GM12874 (cell line): ENCODE results near the gene PCDHGC5.
A peak's percentile ranks its signal among the peaks of the same experiment; 100 is the strongest.

Experiments used
- TF ChIP-seq, protein P1 (sequence below): IDR thresholded peaks from 2 replicates; pipeline ENCODE4 v1.5.1; 2011; ENCODE audit warnings: low read depth, mild to moderate bottlenecking, control low read depth, low read length, moderate library complexity; ENCODE audit not compliant: insufficient read depth

PCDHGC5 gene

DNA sequence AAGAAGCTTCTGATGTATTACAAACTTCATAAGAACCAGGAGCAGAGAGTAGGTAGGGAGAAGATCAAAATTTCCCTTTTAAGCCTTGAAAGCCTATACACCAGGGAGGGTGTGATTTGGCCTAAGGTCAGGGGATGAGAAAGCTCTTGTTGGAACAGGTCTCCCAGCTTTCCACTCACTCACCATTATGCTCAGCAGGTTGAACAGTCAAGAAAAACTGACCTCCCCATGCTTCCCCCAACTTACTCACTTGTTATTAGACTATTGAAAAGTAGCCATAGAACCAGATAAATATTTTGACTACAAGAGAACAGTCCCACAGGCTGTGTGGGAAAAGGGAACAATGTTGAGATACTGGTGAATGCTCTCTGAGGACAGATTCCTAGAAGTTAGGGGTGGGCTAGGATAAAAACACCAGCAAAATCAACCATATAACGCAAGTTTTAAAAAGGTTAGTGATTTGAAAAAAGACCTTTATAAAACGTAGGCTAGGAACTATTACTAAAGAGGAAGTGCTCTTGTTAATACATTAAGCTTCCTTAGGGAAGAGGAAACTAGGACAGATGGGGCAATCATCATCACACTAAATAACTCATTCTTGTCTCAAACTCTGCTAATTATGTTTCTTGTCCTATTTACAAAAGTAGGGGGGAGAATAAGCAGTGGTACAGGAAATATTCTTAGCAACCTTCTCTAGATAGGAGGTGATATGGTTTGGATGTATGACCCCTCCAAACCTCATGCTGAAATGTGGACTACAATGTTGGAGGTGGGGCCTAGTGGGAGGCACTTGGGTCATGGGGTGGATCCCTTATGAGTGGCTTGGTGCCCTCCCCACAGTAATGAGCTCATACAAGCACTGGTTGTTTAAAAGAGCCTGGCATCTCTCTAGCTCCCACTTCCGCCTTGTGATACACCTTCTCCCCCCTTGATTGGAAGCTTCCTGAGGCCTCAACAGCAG, 31.0 kb downstream of the PCDHGC5 start:
- TF ChIP-seq, protein P1, sequence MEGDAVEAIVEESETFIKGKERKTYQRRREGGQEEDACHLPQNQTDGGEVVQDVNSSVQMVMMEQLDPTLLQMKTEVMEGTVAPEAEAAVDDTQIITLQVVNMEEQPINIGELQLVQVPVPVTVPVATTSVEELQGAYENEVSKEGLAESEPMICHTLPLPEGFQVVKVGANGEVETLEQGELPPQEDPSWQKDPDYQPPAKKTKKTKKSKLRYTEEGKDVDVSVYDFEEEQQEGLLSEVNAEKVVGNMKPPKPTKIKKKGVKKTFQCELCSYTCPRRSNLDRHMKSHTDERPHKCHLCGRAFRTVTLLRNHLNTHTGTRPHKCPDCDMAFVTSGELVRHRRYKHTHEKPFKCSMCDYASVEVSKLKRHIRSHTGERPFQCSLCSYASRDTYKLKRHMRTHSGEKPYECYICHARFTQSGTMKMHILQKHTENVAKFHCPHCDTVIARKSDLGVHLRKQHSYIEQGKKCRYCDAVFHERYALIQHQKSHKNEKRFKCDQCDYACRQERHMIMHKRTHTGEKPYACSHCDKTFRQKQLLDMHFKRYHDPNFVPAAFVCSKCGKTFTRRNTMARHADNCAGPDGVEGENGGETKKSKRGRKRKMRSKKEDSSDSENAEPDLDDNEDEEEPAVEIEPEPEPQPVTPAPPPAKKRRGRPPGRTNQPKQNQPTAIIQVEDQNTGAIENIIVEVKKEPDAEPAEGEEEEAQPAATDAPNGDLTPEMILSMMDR, result no peak

GRCh38 chr5:141521244-141521781, 32.4 kb downstream of the PCDHGC5 start:
- TF ChIP-seq, protein P1, result no peak

GRCh38 chr5:141522301-141522700, 33.4 kb downstream of the PCDHGC5 start:
- TF ChIP-seq, protein P1, result no peak

GRCh38 chr5:141523991-141524390, 35.1 kb downstream of the PCDHGC5 start:
- TF ChIP-seq, protein P1, result no peak

DNA sequence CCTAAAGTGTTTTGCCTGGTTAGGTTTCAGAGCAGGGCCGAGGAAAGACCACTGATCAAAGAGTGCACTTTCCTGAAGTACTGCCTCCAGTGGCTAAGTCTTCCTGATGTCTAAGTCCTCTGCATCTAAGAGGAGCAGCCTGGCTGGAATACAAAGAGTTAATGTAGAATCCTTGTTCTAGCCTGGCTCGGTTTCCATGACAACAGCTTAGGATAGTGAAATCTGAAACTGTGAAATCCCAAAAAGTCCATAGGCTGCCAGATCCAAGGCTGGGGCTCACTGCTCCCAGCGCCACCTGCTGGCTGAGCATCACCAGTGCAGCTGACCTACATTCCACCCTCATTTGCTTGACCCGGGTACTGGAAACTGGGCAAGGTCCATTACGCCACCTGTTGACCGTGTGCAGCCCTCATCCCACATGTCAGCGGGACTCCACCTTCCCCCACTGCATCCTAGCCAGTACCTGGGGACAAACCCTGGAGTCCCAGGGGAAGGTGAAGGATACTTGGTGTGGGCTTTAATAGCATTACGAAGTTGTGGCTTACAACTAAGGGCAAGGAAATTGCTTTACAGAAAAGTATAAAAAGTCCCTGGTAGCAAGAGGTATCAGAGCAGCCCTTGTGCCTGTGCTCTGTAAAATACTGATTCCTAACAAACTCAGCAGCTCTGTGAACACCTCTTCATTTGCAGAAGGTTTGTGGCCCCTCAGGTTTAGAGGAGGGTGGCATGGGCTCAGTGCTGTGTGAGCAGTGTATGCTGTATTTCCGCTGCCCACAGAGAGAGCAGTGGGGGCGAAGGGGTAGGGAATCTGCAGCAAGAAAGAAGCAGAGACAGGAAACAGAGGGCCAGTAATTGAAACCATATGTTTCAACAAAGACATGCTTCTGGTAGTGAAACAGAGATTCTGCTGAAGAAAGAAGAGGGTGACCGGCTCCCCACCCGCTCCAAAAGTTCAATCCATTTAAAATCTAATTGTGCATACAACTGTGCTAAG, 36.0 kb downstream of the PCDHGC5 start:
- TF ChIP-seq, protein P1, result peak; percentile 98

GRCh38 chr5:141525653-141526052, 36.8 kb downstream of the PCDHGC5 start:
- TF ChIP-seq, protein P1, result no peak
